GM20431 (cell line): Measurements from ENCODE around the gene FAHD2A.
"Not testable (repeated sequence)": the region's sequence is repeated elsewhere in the genome, so short reads cannot be mapped to it uniquely, and the experiment has no call there.

ENCODE experiments used
- in situ Hi-C: fragments of 300-500 bp; cut with MseI, MboI; formaldehyde crosslinking; loops from one replicate; pipeline ENCODE4 v1.15.0; 2020; ENCODE audit warnings: low sequenced_read_pairs; ENCODE audit not compliant: unreplicated experiment

Gene FAHD2A

GRCh38 chr2:95402370-95403203, at the start of gene FAHD2A:
TSS of gene FAHD2A (plus strand) at chr2:95402708. CDS start at chr2:95405559, 2,851 bp downstream.
- in situ Hi-C loops, result no loop called here

GRCh38 chr2:95353055-95353575, 49.4 kb upstream of the FAHD2A start:
- in situ Hi-C loops, result no loop called here

GRCh38 chr2:95353613-95354468, 48.7 kb upstream of the FAHD2A start:
- in situ Hi-C loops, result no loop called here

GRCh38 chr2:95354469-95354901, 48.0 kb upstream of the FAHD2A start:
- in situ Hi-C loops, result no loop called here

- in situ Hi-C loops, result no loop called here
Measured at GRCh38 chr2:95354925-95355324, 47.6 kb upstream of the FAHD2A start.

GRCh38 chr2:95355486-95355885, 47.0 kb upstream of the FAHD2A start:
- in situ Hi-C loops, result not testable (repeated sequence)

- in situ Hi-C loops, result no loop called here
Measured at GRCh38 chr2:95356821-95357700, 45.4 kb upstream of the FAHD2A start.

- in situ Hi-C loops, result no loop called here
Measured at GRCh38 chr2:95357717-95358280, 44.7 kb upstream of the FAHD2A start.

GRCh38 chr2:95359031-95359430, 43.5 kb upstream of the FAHD2A start:
- in situ Hi-C loops, result no loop called here

GRCh38 chr2:95359501-95359930, 43.0 kb upstream of the FAHD2A start:
- in situ Hi-C loops, result no loop called here

- in situ Hi-C loops, result no loop called here
Measured at GRCh38 chr2:95361216-95361980, 41.1 kb upstream of the FAHD2A start.

- in situ Hi-C loops, result no loop called here
Measured at GRCh38 chr2:95362486-95362885, 40.0 kb upstream of the FAHD2A start.

- in situ Hi-C loops, result no loop called here
Measured at GRCh38 chr2:95366514-95366913, 36.0 kb upstream of the FAHD2A start.

GRCh38 chr2:95372216-95372829, 30.2 kb upstream of the FAHD2A start:
- in situ Hi-C loops, result no loop called here

- in situ Hi-C loops, result no loop called here
Measured at GRCh38 chr2:95372845-95373244, 29.7 kb upstream of the FAHD2A start.

GRCh38 chr2:95374029-95374428, 28.5 kb upstream of the FAHD2A start:
- in situ Hi-C loops, result no loop called here

GRCh38 chr2:95374451-95374920, 28.0 kb upstream of the FAHD2A start:
- in situ Hi-C loops, result no loop called here

GRCh38 chr2:95374921-95375471, 27.5 kb upstream of the FAHD2A start:
- in situ Hi-C loops, result no loop called here
